Loucy (cell line): ENCODE measurements around the gene SPATA20.

Experiments used
- CTCF ChIP-seq: fragments of 200-600 bp; sonication (generic); conservative IDR thresholded peaks from 2 replicates; pipeline ENCODE4 v1.5.1; 2014; ENCODE audit warnings: mild to moderate bottlenecking, antibody characterized with exemption, low read length
- EZH2phosphoT487 ChIP-seq: fragments of 200-600 bp; IDR thresholded peaks from 2 replicates; pipeline ENCODE4 v1.6.1; 2018; ENCODE audit warnings: antibody characterized with exemption, mild to moderate bottlenecking, moderate library complexity, borderline replicate concordance

- TF ChIP-seq CTCF (no peak), EZH2phosphoT487 (no peak)
Observed at GRCh38 chr17:50589095-50589705, 42.2 kb downstream of the SPATA20 start.
